Vagina (tissue), 2 donors: ENCODE measurements around the gene ZNF775.

ENCODE experiments used
- CTCF ChIP-seq, 3 experiments: fragments of 450-650 bp in 2 of 3; fragments of 200-600 bp in 1 of 3; sonication (generic) in 1 of 3; IDR thresholded peaks; one replicate each; pipeline ENCODE4 v1.5.1; 2017 to 2019; ENCODE audit warnings: antibody characterized with exemption in 3 of 3, mild to moderate bottlenecking in 2 of 3, moderate library complexity in 2 of 3
- POLR2AphosphoS5 ChIP-seq, 2 donors: sonication (generic); formaldehyde crosslinking; IDR thresholded peaks; one replicate each; pipeline ENCODE4 v1.9.0; 2017; ENCODE audit warnings: antibody characterized with exemption in 2 of 2, mild to moderate bottlenecking in 2 of 2, low read depth in 1 of 2; ENCODE audit not compliant: insufficient read depth in 1 of 2

DNA sequence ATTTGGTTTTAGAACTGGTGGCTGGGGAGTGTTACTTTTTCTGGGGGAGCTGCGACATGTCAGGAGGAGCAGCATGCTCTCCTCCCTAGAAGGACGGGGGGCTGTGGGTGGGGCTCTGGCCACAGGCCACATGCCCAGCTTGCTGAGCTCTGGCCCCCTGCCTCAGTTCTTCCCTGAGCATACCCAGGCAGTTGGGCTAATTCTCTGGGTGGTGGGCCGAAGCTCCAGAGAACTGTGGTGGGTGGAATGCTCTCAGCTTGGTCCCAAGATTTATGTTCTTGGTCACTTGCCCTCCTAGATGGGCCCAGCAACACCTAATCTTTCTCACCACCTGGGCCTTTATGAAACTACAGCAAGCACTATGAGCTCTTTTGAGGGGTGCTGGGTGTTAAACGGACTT lies 5.1 kb upstream of the ZNF775 start:
- TF ChIP-seq CTCF (IDR thresholded peaks at IDR 0.05) (no peak), POLR2AphosphoS5 (IDR thresholded peaks at IDR 0.05; ENCODE audit: insufficient read depth in 1 of 2, low read depth in 1 of 2) (no peak)
